Ovary (tissue), 3 donors: ENCODE measurements around the gene HPSE2.

Experiments used
- CTCF ChIP-seq, 3 donors: fragments of 450-650 bp in 2 of 3; fragments of 200-600 bp in 1 of 3; IDR thresholded peaks; one replicate each; pipeline versions ENCODE4 v1.5.1 to v1.8.0; 2016 to 2022; ENCODE audit warnings: antibody characterized with exemption in 3 of 3, mild to moderate bottlenecking in 1 of 3
- POLR2A ChIP-seq: fragments of 450-650 bp; IDR thresholded peaks from one replicate; pipeline ENCODE4 v1.6.1; 2017; ENCODE audit warnings: antibody characterized with exemption, mild to moderate bottlenecking, moderate library complexity
- donor health status: DM: no; HTN: no; CAD: no.

GRCh38 chr10:98602224-98602623, 633.4 kb downstream of the HPSE2 start:
- TF ChIP-seq CTCF (IDR thresholded peaks at IDR 0.05) (no peak), POLR2A (no peak)
